GM21529 (cell line): ENCODE measurements around the gene CCDC88C.

Experiments used
- ATAC-seq: cut with Tn5 transposase; IDR thresholded peaks from one replicate; pipeline ENCODE4 v1.9.1; 2021; ENCODE audit not compliant: unreplicated experiment

The CCDC88C gene

DNA sequence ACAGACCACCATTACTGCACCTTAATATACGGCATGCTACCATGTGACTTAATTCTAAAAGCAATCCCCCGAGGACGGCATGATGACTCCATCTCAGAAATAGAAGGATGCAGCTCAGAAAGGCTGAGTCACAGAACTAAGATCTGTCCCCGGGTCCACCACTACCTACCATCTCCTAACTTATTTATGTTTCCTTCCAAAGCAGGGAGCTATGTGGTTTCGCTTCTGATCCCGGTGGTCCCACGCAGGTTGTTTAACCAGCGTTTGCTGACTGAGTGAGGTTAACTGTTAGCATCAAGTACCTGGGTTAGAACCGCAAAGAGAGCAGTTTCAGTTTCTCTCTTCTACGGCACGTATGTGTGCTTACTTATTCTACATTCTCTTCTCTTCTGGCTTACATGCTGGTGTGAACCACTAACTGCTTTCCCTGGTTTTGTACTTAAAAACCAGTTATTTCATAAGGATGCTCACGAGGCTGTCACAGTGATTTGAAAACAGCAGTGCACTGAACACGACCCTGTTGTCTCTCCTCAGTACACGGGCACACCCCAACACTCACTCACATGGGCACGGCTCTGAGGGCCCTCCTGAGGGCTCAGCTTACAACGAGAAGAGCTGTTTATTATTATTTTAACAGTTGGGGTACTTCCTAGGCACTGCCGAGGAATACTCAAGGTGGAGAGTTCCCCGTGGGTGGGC lies 66.7 kb downstream of the CCDC88C start:
- peak; percentile 63 for ATAC-seq

DNA sequence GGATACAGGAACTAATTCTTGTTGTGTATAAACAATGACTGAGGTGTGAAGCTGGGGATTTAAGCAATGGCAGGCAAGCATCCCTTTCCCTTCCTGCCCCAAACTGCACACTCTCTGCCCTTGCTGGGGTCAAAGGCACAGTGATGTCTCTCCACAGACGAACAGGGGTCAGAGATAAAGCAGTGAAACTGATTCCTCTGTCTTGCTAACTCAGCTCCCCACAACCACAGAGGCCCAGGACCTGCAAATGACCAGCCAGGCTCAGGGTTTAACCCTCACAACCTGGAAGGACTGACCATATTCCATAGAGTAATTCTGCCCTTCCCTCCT lies 67.2 kb downstream of the CCDC88C start:
- ATAC-seq: peak; percentile 0

DNA sequence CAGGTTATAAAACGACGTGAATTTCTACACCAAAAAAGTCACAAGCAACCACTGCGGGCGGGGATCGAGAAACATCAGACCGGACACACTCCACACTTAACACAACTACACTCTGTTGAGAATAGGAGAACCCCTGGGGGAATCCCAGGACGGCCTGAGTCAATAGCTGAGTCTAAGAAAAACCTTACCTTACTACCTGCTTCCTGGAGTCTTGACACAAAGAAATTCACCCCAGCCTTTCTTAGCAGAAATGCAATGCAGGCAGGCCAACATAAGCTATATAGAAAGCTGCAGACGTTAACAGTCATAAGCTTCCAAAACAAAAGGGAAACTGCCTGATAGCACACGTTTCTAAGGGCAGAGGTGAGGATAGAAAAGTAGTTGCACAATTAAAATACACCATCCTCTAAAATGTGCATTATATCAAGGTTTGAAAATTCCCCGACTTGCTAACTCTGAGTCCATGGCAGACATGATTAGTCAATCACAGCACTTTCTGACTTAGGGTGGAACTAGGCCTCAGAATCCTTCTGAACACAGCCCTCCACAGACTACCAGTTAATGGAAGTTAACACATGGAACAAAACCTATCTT lies 68.0 kb downstream of the CCDC88C start:
- ATAC-seq: peak; percentile 65

DNA sequence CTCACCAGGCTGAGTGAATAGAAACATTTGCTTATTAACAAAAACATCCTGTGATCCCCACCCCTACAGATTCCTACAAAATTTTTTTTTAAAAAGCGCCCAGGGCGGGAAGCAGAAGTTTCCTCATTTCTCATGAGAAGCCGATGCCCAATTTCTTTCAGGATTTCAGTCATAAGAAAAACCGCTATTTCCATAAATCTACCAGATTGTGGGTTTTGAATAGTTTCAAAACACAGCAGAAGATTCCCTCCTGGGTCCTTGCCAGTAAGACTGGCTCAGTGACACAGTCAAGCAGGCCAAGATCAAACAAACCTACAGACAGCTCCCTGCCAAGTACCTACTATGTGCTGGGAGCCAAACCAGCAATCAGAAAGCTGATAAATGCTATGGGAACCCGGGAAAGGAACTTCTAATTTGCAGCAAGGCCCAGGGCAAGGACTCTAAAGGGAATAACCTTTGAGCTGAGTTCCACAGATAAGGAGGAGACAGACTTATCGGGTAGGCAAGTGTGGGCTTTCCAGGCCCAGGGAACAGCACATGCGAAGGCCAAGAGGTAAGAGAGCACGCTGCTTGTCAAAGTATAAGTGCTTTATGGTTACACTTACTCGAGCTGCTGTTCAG lies 68.7 kb downstream of the CCDC88C start:
- no peak for ATAC-seq

DNA sequence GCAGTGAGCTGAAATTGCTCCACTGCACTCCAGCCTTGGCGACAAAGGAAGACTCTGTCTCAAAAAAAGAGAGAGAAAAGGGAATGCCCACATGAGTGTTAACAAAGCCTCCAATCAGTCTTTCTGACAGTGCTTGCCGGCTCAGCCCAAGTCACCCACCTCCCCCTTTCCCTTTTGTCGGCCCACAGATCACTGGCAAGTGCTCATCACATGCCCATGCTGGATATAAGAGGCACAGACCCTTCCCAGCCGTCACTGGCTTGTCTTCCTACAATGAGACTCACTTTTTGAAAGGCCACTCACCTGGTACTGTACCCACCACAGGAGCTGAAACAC lies 70.8 kb downstream of the CCDC88C start:
- ATAC-seq: no peak

DNA sequence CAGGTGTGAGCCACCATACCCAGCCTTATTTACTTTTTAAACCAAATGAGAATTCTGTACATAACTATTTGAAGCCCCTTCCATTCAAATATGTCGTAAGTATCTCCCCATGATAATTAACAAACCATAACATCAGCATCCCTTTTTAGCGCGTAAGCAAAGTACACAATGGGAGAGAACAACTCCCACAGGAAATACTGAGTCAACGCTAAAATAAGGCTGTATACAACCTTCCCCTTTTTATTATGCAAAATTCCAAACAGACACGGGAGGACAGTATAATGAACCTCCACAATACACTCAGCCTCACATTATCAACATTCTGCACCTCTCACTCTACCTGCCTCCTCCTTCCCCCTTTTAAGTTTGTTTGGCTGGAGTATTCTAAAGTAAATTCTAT lies 73.5 kb downstream of the CCDC88C start:
- no peak for ATAC-seq

DNA sequence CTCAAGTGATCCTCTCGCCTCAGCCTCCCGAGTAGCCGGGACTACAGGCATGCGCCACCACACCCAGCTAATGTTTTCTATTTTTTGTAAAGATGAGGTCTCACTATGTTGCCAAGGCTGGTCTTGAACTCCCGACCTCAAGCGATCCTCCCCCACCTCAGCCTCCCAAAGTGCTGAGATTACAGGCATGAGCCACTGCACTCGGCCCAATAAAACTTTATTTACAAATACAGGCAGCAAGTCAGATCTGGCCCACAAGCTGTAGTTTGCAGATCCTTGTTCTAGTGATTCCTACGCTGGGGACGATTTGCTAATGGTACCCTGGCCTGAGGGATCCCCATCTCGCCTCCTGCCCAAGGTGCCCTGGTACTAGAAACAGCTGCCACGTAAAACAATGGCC lies 74.6 kb downstream of the CCDC88C start:
- no peak for ATAC-seq

DNA sequence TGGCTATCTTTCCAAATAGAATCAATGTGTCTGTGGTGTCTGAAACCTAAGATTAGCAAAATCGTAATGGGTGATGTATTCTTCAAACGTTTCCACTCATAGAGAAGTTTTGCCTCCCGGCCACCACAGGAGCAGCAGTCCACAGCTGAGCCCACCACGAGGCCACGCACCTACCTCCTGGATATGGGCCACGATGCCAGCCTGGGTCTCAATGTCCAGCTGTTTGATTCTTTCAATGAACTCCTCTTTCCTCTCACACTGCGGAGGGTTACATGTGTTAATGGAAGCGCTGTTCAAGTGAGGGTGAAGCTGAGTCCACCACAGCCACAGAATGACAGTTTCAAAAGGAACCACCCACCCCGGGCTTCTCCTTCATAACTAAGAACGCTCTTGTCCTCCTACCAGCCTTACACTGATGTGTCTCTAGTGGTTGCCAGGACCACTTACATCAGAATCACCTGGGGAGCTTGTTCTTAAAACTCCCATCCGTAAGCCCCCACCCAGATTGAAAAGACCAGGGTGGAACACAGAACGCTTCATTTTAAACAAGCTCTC lies 75.3 kb downstream of the CCDC88C start:
- no peak for ATAC-seq

DNA sequence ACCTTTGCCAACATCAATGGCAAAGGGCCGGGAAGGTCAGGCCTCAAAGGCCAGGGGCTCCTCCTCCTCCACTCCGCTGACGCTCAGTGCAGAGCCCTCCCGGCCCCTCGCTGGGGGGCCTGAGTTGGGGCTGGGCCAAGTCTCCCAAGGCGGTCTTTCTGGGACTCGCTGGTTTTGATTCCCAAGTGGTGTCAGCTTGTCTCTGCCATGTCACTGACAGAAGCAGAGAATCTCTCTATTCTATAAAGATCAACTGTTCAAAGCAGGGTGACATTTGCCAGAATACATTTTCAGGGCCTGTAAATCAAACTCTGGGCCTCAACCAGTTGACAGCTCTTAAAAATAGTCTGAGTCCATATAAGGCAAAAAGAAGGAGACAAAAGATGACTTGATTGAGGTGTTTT lies 75.9 kb downstream of the CCDC88C start:
- ATAC-seq: no peak

DNA sequence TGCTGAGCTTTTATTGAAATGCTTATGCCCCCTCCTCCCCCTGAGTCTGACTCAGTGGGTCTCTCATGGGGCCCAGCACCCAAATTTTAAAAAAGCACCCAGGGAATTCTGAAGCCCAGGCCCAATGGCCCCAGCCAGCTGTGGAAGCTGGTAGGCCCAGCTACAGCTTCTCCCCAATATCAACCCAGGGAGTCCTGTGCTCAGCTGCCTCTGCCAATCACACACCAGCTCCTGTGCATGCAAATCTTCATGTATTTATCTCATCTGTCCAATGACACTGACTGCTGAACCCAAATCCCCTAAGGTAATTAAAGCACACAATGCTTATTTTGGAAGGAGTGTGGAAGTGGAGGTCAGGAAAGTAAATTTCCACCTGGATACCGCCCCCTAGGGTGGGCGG lies 76.3 kb downstream of the CCDC88C start:
- ATAC-seq: no peak

DNA sequence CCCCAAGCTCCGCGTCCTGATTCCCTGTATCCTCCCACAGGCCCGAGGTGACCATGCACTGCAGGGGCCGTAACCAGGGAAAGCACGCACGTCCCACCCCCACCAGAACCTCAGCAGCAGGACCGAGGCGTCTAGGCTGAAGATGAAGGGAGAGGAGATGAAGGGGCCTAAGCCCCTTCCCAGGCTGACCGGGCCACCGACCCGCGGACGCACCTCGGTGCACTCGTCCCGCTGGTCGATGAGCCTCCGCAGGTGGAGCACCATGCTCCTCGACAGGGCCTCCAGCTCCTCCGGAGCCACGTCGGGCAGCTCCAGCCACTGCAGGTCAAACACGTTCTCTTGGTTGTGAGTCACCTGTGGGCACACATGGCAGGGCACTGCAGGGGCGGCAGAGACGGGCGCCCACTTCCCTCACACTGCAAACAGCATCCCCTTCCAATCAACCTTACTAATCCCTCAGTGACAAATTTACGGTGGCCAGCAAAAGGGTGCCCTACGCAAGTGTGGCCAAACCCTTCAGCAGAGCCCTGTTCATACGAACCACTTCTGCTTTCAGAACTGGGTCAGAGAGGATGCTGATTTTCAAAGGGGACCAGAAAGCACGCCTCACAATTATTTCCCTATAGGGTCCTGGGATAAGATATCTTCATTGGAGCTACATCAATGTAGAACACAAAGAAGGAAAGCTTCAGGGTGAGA lies 77.8 kb downstream of the CCDC88C start:
- no peak for ATAC-seq

DNA sequence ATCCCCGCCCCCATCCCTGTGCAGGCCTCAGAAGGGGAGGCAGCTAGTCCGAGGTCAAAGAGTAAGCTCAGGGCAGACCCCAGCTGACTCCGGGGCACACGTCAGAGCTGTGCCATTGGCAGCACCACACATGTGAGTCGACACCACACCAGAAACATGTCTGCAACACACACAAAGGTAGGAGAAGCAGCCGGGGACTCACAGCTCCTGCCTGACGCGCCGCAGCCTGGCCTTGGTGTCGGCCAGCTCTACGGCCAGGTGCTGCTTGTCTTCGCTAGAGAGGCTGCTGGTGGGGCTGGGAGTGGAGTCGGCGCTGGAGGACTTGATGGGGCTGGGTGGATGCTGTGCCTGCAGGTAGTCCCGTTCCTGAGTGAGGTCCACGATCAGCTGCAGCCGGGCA lies 78.5 kb downstream of the CCDC88C start:
- ATAC-seq: no peak

DNA sequence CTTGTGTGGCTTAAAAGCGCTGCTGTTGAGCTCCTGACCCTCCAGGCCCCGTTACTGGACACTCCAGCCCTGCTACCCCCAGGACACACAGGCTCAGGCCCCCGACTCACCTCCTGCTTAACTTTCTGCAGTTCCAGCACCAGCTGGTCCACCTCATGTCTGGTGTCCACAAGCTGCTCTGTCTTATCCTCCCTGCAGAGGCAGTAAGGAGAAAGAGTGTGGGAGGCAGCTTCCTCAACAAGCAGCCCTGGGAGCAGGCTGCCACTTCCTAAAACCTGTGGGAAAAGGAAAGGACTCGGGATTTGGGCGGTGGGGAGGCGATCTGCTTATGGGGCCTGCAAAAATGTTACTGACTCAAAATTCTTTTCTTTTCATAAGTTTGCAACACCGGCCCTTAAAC lies 79.2 kb downstream of the CCDC88C start:
- ATAC-seq: no peak

DNA sequence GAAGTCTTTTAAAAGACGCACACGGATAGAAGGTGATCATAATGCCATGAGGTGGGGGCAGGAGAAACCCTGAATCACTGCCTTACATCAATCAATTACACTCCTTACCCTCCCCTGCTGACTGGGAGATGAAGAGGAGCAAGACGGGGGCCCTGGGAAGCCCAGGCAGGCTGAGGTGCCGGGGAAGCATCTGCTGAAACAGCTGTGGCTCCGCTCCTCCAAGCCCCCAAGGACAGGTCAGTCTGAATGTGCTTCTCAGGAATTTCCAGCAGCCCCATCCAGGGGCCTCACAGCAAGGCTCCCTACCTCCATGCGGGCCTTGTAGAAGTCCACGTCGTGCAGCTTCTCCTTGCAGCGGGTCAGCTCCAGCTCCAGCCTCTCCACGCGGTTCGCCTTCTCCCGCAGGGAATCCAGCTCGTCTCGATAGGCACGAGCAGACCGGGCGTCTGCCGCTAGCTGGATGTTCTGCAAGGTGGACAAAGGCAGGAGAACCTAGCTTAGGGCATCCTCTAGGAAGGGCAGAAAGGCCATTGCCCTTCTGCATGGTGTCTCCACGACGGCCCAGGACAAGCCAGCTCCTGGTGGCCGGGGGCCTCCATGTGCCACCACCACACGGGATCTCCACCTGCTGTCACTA lies 79.8 kb downstream of the CCDC88C start:
- ATAC-seq: no peak

DNA sequence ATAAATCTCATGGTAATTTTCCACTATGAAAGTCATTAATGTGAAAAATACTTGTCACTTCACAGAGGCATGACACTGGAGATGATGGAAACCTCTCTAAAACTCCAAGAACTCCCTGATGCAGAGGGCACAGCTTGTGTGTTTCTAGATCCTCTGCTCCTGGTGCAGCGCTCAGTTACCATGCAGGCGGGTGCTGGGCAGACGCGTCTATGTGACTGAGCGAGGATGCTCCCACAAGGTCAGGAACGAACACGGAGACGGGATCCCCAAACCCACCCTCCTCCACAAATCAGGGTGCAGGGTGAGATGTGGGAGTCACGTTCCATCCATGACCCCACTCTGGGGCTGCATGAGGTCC lies 81.5 kb downstream of the CCDC88C start:
- no peak for ATAC-seq

DNA sequence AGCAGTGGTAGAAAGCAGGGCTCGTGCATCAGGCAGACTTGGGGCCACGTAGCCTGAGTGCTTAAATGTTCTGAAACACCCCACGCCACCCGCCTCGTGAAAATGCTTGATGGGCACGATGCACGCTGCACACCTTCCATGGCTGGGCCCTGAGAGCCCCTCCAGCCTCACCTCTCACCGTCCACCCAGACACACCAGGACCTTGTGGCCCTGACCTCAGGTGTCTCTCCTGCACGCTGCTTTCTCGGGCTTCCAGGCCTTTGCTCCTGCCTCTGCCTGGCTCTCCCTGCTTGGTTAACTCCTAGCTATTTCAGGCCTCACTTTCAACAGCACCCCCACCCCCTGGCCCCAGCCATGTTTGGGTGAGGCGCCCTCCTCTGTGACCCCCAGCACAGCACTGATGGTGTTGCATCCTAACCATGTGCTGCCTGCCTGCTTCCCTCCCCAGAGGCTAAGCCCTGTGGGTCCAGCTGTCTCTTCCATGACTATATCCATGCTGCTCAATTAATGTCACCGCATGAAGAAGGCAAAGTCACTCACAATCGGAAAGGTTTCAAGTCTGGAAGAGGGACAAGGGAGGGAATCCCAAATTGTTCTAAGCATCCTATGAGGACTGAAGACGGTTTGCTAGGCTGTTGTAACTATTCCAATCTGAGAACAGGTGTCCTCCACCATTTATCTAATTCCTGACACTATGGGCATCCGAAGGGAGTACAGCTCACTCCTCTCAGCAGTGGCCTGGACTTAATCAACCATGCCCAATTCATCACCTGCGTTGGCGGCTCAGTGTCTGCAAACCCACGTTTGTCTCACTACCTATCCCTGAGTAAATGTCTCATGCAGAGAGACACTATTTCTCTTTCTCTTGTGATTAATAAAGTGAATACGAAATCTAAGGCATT lies 82.2 kb downstream of the CCDC88C start:
- no peak for ATAC-seq

DNA sequence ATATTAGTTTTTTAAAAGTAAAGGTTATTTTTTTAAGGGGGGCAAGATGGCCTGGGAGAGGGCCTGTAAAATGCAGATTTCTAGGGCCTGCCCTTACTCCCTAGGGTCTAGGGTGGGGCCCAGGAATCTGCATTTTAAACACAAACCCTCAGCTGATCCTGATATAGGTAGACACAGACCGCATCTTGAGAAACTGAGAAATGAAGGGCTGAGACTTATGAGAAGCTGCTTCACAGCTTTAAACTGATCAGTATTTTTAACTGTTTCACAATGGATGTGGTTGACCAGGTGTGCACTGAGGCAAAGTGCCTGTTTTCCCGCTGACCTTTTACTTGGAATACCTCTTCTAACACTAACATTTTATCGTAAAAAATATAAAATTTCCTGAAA lies 84.0 kb downstream of the CCDC88C start:
- peak; percentile 80 for ATAC-seq

DNA sequence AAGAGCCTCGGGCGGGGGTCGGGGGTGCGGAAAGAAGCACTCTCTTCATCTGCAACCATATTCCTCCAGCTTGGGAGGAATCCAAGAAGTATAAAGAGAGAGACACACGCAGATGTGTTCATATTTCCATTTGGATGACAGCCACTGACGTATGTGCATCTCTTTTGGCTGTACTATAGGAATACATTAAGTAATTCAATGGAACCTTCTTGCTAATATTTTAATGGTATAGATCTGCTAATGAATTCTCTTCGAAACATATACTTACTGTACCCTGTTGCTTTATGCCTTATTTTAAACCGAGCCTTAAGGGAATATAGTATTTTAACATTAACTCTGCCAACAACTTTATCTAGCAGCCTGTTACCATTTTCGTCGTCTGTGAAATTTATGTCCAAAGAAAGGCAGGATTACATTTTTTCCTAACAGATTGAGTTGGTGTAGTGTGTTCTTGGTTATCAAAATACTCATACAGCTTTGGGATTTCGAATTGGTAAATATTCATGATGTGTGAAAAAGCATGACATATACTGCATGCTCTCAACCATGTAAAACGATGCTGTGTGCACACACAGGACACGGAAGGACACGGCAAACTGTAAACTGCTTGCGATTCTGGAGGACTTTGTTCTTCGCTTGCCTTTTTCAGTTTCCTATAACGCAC lies 84.5 kb downstream of the CCDC88C start:
- no peak for ATAC-seq

DNA sequence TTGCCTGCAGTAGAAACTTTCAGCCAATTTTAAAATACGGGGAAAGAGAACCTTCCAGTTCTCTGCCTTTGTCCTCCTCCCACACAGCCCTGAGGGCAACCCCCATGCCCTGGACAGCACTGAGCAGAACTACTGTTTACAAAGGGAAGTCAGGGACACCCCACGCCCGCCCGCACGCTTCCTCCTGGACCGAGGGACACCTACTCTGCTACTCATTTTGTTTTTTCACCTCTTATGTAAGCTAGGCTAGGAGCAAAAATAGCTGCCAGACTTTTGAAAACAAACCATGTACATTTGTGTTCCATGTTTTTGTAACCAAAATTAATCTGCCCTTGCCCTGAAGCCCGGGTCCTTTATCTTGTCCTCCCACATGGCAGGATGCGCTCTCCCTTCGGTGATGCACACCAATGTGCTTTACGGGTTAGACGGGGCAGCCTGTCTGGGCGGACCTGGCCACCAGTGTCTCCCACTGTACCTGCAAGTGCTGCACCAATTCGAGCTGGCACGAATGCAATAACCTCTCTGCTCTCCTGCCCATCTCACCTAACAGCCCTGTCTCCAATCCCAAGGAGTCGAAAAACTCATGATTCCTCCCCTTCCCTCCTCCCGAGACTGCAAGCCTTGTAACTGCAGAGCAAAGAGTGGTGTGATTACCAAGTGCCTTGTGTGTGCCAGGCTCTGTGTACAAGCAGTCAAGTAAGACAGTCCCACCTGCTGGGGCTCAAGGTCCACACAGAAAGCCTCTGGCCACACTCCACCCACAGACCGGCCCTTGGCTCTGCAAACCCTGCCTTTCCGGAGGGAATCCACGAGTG lies 85.2 kb downstream of the CCDC88C start:
- ATAC-seq: no peak
